ENCODE data around the gene NR2F1-AS1. TPM values are rescaled to one million over a fixed set of nuclear protein-coding genes. Genes with fewer than 3 reads are reported as not detected.

Gene NR2F1-AS1
- polyA plus RNA-seq, 1 donor (not counting 4 experiments of a cell fraction or from before 2014, with no cell fraction given) = 0.25 TPM

DNA sequence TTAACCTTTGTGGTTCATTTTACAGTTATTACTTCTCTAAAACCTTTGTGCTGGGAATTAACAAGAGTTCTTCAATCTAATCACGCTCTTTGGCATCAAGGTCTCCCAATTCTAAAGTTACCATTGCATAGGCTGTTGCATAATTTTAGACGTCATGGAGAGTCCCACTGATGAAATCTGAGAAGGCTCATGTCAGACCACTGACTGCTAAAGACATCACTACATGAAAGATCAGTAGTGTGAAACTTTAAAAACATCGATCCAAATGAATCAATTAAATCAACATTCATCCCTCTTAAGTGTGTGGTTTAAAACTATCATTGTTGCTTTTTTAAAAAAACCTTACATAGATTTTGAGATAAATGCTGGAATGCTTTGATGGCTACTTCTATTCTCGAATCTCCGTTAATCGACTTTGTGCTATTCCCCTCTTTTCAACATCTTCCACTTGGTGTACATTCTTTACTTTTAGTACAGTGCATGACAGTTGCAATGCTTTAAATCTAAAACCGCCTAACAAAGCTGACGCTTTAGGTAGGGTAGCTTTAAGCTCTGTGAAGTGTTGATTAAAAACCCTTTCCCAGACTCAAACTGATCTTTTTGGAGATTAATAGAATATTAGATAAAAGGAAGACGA lies 35.6 kb upstream of the NR2F1-AS1 start:
- Histone ChIP-seq H3K79me2 (ENCODE audit: control insufficient read depth, insufficient read depth, low read length) (no peaks in the 10 kb centered on the region), H4K20me1 (ENCODE audit: control insufficient read depth, extremely low read depth, insufficient read depth, low read length) (no peaks in the 10 kb centered on the region), H2AFZ (ENCODE audit: control insufficient read depth, low read length) (no peak overlapping the region), H3K4me2 (ENCODE audit: control insufficient read depth, extremely low read depth, insufficient read depth, low read depth, low read length) (no peak overlapping the region), H3K9ac (ENCODE audit: control insufficient read depth, extremely low read depth, insufficient read depth, low read length) (no peak overlapping the region), H3K4me1 (ENCODE audit: control insufficient read depth, extremely low read depth, insufficient read depth, low read length) (peaks cover 4% of the 10 kb centered on the region), H3K27me3 (ENCODE audit: control insufficient read depth, extremely low read depth, insufficient read depth, low read length) (peaks cover 19% of the 10 kb centered on the region), H3K4me3 (ENCODE audit: control insufficient read depth in 2 of 3, extremely low read depth in 1 of 3, insufficient read depth in 2 of 3, low read depth in 1 of 3, low read length in 3 of 3) (no peak overlapping the region), H3K9me1 (ENCODE audit: control insufficient read depth, extremely low read depth, insufficient read depth, low read length) (no peaks in the 10 kb centered on the region), H3K9me3 (ENCODE audit: control insufficient read depth, low read depth, low read length) (no peaks in the 10 kb centered on the region), H3K27ac (ENCODE audit: control insufficient read depth, insufficient read depth, low read length) (no peak overlapping the region), H3K36me3 (ENCODE audit: control insufficient read depth in 2 of 2, extremely low read depth in 1 of 2, insufficient read depth in 2 of 2, low read length in 2 of 2) (no peaks in the 10 kb centered on the region)
- TF ChIP-seq EZH2 (IDR thresholded peaks at IDR 0.05; ENCODE audit: low read length) = no peak
- TF ChIP-seq CTCF (optimal IDR thresholded peaks at IDR 0.05 in 1 of 3, IDR thresholded peaks at IDR 0.05 in 1 of 3, conservative IDR thresholded peaks at IDR 0.05 in 1 of 3; ENCODE audit: extremely low read depth in 1 of 3, insufficient read depth in 2 of 3, low read length in 3 of 3) = no peak
- no peak for DNase-seq (ENCODE audit: low read depth, low spot score)
- no peak for FAIRE-seq
- dilution Hi-C loops (cut with MboI; ENCODE audit: extremely low pct_ligation_motif_present, low sequenced_read_pairs) = no loop called here

DNA sequence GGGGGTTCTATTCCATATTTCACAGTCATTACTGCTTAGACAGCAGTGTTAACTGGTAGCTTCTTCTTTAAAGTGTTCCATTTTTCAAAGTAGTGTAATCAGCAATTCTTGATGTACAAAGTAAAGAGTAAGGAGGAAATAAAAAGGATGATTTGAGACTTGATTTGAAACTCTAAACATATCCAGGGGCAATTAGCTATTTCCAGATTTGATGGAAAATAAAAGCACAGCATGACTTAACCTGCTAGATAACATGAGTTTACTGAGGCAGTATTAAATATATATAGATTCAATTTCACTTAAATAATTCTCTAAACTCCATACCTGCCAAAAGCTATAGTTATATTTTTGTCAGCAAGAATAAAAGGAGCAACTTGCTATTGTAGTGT lies 31.8 kb upstream of the NR2F1-AS1 start:
- Histone ChIP-seq H3K4me3 (ENCODE audit: control insufficient read depth in 2 of 3, extremely low read depth in 1 of 3, insufficient read depth in 2 of 3, low read depth in 1 of 3, low read length in 3 of 3) (no peak overlapping the region), H3K9ac (ENCODE audit: control insufficient read depth, extremely low read depth, insufficient read depth, low read length) (no peak overlapping the region), H4K20me1 (ENCODE audit: control insufficient read depth, extremely low read depth, insufficient read depth, low read length) (peaks cover 5% of the 10 kb centered on the region), H3K79me2 (ENCODE audit: control insufficient read depth, insufficient read depth, low read length) (no peaks in the 10 kb centered on the region), H3K9me3 (ENCODE audit: control insufficient read depth, low read depth, low read length) (no peaks in the 10 kb centered on the region), H3K4me1 (ENCODE audit: control insufficient read depth, extremely low read depth, insufficient read depth, low read length) (no peaks in the 10 kb centered on the region), H3K27me3 (ENCODE audit: control insufficient read depth, extremely low read depth, insufficient read depth, low read length) (peaks cover 51% of the 10 kb centered on the region), H3K36me3 (ENCODE audit: control insufficient read depth in 2 of 2, extremely low read depth in 1 of 2, insufficient read depth in 2 of 2, low read length in 2 of 2) (no peaks in the 10 kb centered on the region), H2AFZ (ENCODE audit: control insufficient read depth, low read length) (no peak overlapping the region), H3K27ac (ENCODE audit: control insufficient read depth, insufficient read depth, low read length) (no peak overlapping the region), H3K4me2 (ENCODE audit: control insufficient read depth, extremely low read depth, insufficient read depth, low read depth, low read length) (no peak overlapping the region), H3K9me1 (ENCODE audit: control insufficient read depth, extremely low read depth, insufficient read depth, low read length) (no peaks in the 10 kb centered on the region)
- dilution Hi-C loops (cut with MboI; ENCODE audit: extremely low pct_ligation_motif_present, low sequenced_read_pairs) = no loop called here
- no peak for TF ChIP-seq CTCF (optimal IDR thresholded peaks at IDR 0.05 in 1 of 3, IDR thresholded peaks at IDR 0.05 in 1 of 3, conservative IDR thresholded peaks at IDR 0.05 in 1 of 3; ENCODE audit: extremely low read depth in 1 of 3, insufficient read depth in 2 of 3, low read length in 3 of 3)
- TF ChIP-seq EZH2 (IDR thresholded peaks at IDR 0.05; ENCODE audit: low read length) = no peak
- DNase-seq (ENCODE audit: low read depth, low spot score) = no peak
- no peak for FAIRE-seq

All from keratinocyte (primary cell).